Gastrocnemius medialis (tissue), 4 donors: Measurements from ENCODE around the gene C18orf63.

Experiments
- CTCF ChIP-seq, 5 experiments: fragments of 450-650 bp in 3 of 5; fragments of 200-600 bp in 2 of 5; sonication (generic) in 2 of 5; IDR thresholded peaks in 4 of 5; conservative IDR thresholded peaks in 1 of 5; 1 replicate in 4 of 5; 2 replicates in 1 of 5; pipeline ENCODE4 v1.5.1; 2016 to 2019; ENCODE audit warnings: antibody characterized with exemption in 5 of 5, mild to moderate bottlenecking in 3 of 5, moderate library complexity in 3 of 5
- POLR2A ChIP-seq, 2 donors: fragments of 450-650 bp; IDR thresholded peaks; one replicate each; pipeline ENCODE4 v1.6.1; 2017; ENCODE audit warnings: antibody characterized with exemption in 2 of 2, mild to moderate bottlenecking in 2 of 2, moderate library complexity in 2 of 2

GRCh38 chr18:74329688-74330205 lies 14.1 kb downstream of the C18orf63 start:
- no peak for TF ChIP-seq POLR2A (IDR thresholded peaks at IDR 0.05)
- TF ChIP-seq CTCF (IDR thresholded peaks at IDR 0.05 in 4 of 5, conservative IDR thresholded peaks at IDR 0.05 in 1 of 5): no peak
